HG03280 (cell line): ENCODE results near the gene AFP.
"Not testable (repeated sequence)": the region's sequence is repeated elsewhere in the genome, so short reads cannot be mapped to it uniquely, and the experiment has no call there.

Experiments used
- ATAC-seq: cut with Tn5 transposase; IDR thresholded peaks from one replicate; pipeline ENCODE4 v1.9.1; 2021; ENCODE audit warnings: mild to moderate bottlenecking, moderate library complexity; ENCODE audit not compliant: unreplicated experiment

The AFP gene

DNA sequence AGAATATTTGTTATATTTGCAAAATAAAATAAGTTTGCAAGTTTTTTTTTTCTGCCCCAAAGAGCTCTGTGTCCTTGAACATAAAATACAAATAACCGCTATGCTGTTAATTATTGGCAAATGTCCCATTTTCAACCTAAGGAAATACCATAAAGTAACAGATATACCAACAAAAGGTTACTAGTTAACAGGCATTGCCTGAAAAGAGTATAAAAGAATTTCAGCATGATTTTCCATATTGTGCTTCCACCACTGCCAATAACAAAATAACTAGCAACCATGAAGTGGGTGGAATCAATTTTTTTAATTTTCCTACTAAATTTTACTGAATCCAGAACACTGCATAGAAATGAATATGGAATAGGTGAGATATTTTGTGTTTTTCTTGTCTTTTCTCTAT is at the start of gene AFP:
AFP (plus strand) TSS at position 238 of the 400 bp plus-strand sequence; CDS start at position 280, 42 bp downstream.
- no peak for ATAC-seq

GRCh38 chr4:73387552-73387951 is 48.5 kb upstream of the AFP start:
- no peak for ATAC-seq

DNA sequence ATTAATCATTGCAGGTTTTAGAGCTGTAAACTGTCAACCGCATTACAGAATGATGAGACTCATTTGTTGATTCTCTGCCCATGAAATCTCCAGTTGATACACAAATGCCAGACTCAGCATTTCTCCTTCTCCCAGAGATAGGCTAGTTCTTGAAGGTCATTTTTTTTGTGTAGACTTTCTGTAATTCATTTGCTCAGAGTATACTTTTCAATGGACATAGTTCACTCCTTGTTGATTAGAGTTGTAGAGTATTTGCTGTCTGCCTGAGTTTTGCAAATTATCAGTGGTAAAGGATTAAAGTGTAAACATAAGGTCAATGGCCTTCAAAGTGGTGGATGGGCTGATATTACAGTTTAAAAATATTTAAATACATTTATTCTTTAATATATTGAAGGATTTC is 47.1 kb upstream of the AFP start:
- no peak for ATAC-seq

GRCh38 chr4:73389663-73390062 is 46.4 kb upstream of the AFP start:
- ATAC-seq = not testable (repeated sequence)

DNA sequence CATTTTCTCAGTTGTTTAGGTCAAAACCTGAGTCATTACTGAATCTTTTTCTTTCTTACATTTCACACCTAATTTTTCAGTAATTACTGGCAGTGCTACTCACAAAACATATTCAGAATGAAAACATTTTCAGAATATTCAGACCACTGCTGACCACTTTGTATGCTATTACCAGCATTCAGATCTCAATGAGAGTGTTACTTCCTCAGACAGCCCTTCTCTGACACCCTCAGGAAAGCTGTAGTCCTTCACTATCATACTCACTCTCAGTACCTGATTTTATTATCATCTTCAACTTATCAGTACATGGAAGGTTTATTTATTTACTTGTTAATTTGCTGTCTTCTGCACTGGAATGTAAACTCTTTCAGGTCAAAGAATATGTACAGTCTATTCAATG is 44.2 kb upstream of the AFP start:
- ATAC-seq = no peak

DNA sequence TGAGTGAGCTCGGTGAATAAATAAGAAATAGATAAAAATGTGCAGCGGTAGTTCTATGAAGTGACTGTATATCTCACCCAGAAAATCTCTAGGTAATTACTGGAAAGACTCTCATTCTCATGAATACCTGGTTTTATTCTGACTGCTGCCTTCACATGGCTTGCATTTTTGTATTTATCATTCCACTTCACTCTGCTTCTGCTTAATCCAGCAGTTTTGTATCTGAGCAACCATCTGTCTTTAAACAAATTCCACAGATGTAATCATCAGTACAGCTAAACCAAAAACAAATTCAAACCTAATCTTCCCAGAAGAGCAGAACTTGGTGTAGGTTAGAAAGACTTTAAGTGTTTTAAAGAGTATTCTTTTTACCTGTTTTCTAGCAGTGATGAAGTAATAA is 43.1 kb upstream of the AFP start:
- ATAC-seq = no peak

GRCh38 chr4:73396304-73396703 is 39.7 kb upstream of the AFP start:
- ATAC-seq = no peak

GRCh38 chr4:73396993-73397972 is 38.7 kb upstream of the AFP start:
- no peak for ATAC-seq

- ATAC-seq = no peak
These were observed 34.6 kb upstream of the AFP start for GRCh38 chr4:73401412-73401811.

DNA sequence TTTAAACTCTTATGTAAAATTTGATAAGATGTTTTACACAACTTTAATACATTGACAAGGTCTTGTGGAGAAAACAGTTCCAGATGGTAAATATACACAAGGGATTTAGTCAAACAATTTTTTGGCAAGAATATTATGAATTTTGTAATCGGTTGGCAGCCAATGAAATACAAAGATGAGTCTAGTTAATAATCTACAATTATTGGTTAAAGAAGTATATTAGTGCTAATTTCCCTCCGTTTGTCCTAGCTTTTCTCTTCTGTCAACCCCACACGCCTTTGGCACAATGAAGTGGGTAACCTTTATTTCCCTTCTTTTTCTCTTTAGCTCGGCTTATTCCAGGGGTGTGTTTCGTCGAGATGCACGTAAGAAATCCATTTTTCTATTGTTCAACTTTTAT is 32.0 kb upstream of the AFP start, which contains the start of gene ALB:
ALB (plus strand) TSS at position 246 of the 400 bp plus-strand sequence; CDS start at position 287, 41 bp downstream.
- ATAC-seq = no peak

DNA sequence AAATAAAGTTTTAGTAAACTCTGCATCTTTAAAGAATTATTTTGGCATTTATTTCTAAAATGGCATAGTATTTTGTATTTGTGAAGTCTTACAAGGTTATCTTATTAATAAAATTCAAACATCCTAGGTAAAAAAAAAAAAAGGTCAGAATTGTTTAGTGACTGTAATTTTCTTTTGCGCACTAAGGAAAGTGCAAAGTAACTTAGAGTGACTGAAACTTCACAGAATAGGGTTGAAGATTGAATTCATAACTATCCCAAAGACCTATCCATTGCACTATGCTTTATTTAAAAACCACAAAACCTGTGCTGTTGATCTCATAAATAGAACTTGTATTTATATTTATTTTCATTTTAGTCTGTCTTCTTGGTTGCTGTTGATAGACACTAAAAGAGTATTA is 31.6 kb upstream of the AFP start:
- ATAC-seq = no peak

DNA sequence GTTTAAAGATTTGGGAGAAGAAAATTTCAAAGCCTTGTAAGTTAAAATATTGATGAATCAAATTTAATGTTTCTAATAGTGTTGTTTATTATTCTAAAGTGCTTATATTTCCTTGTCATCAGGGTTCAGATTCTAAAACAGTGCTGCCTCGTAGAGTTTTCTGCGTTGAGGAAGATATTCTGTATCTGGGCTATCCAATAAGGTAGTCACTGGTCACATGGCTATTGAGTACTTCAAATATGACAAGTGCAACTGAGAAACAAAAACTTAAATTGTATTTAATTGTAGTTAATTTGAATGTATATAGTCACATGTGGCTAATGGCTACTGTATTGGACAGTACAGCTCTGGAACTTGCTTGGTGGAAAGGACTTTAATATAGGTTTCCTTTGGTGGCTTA is 30.9 kb upstream of the AFP start:
- ATAC-seq = no peak

- no peak for ATAC-seq
These were observed 29.5 kb upstream of the AFP start for GRCh38 chr4:73406548-73406875.

- no peak for ATAC-seq
These were observed 28.8 kb upstream of the AFP start for GRCh38 chr4:73407227-73407673.

DNA sequence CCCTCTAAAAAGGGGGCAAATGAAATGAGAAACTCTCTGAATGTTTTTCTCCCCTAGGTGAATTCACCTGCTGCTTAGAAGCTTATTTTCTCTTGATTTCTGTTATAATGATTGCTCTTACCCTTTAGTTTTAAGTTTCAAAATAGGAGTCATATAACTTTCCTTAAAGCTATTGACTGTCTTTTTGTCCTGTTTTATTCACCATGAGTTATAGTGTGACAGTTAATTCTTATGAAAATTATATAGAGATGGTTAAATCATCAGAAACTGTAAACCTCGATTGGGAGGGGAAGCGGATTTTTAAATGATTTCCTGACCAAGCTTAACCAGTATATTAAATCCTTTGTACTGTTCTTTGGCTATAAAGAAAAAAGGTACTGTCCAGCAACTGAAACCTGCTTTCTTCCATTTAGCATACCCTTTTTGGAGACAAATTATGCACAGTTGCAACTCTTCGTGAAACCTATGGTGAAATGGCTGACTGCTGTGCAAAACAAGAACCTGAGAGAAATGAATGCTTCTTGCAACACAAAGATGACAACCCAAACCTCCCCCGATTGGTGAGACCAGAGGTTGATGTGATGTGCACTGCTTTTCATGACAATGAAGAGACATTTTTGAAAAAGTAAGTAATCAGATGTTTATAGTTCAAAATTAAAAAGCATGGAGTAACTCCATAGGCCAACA is 27.7 kb upstream of the AFP start:
- no peak for ATAC-seq

GRCh38 chr4:73409012-73409862 is 26.8 kb upstream of the AFP start:
- no peak for ATAC-seq

- ATAC-seq = no peak
These were observed 26.0 kb upstream of the AFP start for GRCh38 chr4:73409978-73410548.

DNA sequence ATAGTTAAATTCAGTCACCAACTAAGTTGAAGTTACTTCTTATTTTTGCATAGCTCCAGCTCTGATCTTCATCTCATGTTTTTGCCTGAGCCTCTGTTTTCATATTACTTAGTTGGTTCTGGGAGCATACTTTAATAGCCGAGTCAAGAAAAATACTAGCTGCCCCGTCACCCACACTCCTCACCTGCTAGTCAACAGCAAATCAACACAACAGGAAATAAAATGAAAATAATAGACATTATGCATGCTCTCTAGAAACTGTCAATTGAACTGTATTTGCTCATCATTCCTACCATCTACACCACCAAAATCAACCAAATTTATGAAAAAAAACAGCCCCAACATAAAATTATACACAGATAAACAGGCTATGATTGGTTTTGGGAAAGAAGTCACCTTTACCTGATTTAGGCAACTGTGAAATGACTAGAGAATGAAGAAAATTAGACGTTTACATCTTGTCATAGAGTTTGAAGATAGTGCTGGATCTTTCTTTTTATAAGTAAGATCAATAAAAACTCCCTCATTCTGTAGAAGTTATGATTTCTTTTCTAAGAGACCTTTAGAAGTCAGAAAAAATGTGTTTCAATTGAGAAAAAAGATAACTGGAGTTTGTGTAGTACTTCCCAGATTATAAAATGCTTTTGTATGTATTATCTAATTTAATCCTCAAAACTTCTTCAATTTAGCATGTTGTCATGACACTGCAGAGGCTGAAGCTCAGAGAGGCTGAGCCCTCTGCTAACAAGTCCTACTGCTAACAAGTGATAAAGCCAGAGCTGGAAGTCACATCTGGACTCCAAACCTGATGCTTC is 24.9 kb upstream of the AFP start:
- no peak for ATAC-seq

GRCh38 chr4:73411731-73412414 is 24.1 kb upstream of the AFP start:
- no peak for ATAC-seq
